Pancreas (tissue), 10 donors: Measurements from ENCODE around the gene CAPZA1. TPM values are rescaled to one million over a fixed set of nuclear protein-coding genes. Genes with fewer than 3 reads are reported as not detected.

Experiments
- ATAC-seq, 4 donors: fragments of 200-7000 bp; cut with Tn5 transposase; one replicate each; pipeline versions ENCODE4 v1.8.0 to v1.9.1; 2020; ENCODE audit warnings: mild to moderate bottlenecking in 4 of 4, moderate library complexity in 4 of 4
- DNase-seq, 6 donors: peaks; one replicate each; pipeline ENCODE4 v3.0.0-alpha.2; 2020
- FAIRE-seq: peaks from 2 replicates; lab custom pipeline; 2012; peaks lifted over from hg19 to GRCh38; lab: Jason Lieb, UNC
- H3K27ac ChIP-seq, 4 donors: fragments of 200-600 bp; sonication (generic); 1 replicate in 3 of 4; 2 replicates in 1 of 4; pipeline versions ENCODE4 v1.5.0 to v1.8.0; 2020
- H3K27me3 ChIP-seq, 4 donors: fragments of 200-600 bp; one replicate each; pipeline ENCODE4 v1.8.0; 2021
- H3K36me3 ChIP-seq, 3 donors: fragments of 200-600 bp; sonication (generic) in 1 of 3; one replicate each; pipeline versions ENCODE4 v1.5.0 to v1.8.0; 2020 to 2021
- H3K4me1 ChIP-seq, 3 donors: fragments of 200-600 bp; one replicate each; pipeline ENCODE4 v1.8.0; 2021
- H3K4me3 ChIP-seq, 4 donors: fragments of 200-600 bp; sonication (generic) in 2 of 4; one replicate each; pipeline versions ENCODE4 v1.5.0 to v1.8.0; 2020 to 2021
- H3K9me3 ChIP-seq, 4 donors: fragments of 200-600 bp; one replicate each; pipeline ENCODE4 v1.8.0; 2021
- WGBS, 2 donors: extraction: QIAGEN DNeasy Blood & Tissue Kit; methylation state at CpG; one replicate each; pipeline ENCODE4 v1.1.7; 2013; 5-methylcytosine and 5-hydroxymethylcytosine counted together
- intact Hi-C, 3 donors: fragments of 100-400 bp; cut with DNase I; formaldehyde crosslinking; loops; one replicate each; pipeline versions ENCODE4 v1.11.1 to v1.14.2; 2022
- polyA plus RNA-seq, 2 donors: library from polyadenylated mRNA; stranded (reverse); fragments of 200-250 nt; gene quantifications; one replicate each; pipeline ENCODE4 v1.2.3, GENCODE V29; 2013
- total RNA-seq, 6 donors: library from RNA; stranded (reverse); fragmentation: NEBNext Ultra II Directional in 4 of 6; extraction: Animal tissue kit (Norgen Biotek cat#: 25700) in 4 of 6; gene quantifications; one replicate each; pipeline versions ENCODE4 v1.2.1 to v1.2.4, GENCODE V29; 2021 to 2023
- TF ChIP-seq, protein P1 (sequence below), 4 donors: fragments of 200-600 bp; sonication (generic) in 3 of 4; IDR thresholded peaks; one replicate each; pipeline versions ENCODE4 v1.5.0 to v1.8.0; 2021; ENCODE audit warnings: antibody characterized with exemption in 4 of 4
- donor health status: healthy with polysubstance abuse.
- donor health status: DM: no; HTN: no; CAD: no; lungs with moderate emphysema.
- donor health status: DM: no; HTN: no; CAD: no.
- donor health status: control.
- donor health status: control.
- donor health status: Bipolar disorder and iron deficiency.
- donor health status: DM: yes; HTN: yes; CAD: no.
- donor health status: DM: no; HTN: no; CAD: no.
- donor health status: DM: no; HTN: no; CAD: no.
- donor health status: DM: yes; HTN: yes; CAD: no.

Gene CAPZA1
- total and polyA plus RNA-seq, 8 donors: 27.2 to 60.5 (median 31.6) TPM

DNA sequence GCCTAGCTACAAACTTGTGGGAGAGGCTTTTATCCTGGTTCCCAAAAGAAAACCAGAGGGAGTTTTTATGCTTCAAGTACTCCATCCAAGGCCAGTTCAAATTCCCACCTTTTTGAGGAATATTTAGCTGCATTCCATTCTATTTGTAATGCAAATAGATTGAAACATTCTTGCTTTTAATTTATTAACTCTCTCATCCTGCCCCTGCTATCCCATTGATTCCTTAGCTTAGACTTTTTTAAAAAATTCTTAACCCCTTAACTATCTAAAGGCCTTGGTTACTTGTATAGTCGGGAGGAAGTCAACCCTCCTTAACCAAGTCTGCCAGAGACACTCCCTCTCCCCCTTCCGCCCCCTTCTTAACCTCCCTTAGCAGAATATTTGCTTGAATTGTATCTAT lies 52.4 kb downstream of the CAPZA1 start:
- no peak for DNase-seq
- intact Hi-C loops: no loop called here
- Histone ChIP-seq H3K4me3 (no peak overlapping the region), H3K27me3 (no peaks in the 10 kb centered on the region), H3K4me1 (peaks cover 0 to 8% (median 5%) of the 10 kb centered on the region in 3 donors), H3K36me3 (peaks cover 0 to 20% (median 0%) of the 10 kb centered on the region in 3 donors), H3K27ac (no peak overlapping the region), H3K9me3 (no peaks in the 10 kb centered on the region)
- 80 to 87% methylated on average over 2 of the region's 2 CpGs for WGBS, 2 donors
- ATAC-seq: no peak
- FAIRE-seq: no peak
- TF ChIP-seq, protein P1, sequence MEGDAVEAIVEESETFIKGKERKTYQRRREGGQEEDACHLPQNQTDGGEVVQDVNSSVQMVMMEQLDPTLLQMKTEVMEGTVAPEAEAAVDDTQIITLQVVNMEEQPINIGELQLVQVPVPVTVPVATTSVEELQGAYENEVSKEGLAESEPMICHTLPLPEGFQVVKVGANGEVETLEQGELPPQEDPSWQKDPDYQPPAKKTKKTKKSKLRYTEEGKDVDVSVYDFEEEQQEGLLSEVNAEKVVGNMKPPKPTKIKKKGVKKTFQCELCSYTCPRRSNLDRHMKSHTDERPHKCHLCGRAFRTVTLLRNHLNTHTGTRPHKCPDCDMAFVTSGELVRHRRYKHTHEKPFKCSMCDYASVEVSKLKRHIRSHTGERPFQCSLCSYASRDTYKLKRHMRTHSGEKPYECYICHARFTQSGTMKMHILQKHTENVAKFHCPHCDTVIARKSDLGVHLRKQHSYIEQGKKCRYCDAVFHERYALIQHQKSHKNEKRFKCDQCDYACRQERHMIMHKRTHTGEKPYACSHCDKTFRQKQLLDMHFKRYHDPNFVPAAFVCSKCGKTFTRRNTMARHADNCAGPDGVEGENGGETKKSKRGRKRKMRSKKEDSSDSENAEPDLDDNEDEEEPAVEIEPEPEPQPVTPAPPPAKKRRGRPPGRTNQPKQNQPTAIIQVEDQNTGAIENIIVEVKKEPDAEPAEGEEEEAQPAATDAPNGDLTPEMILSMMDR (IDR thresholded peaks at IDR 0.05): no peak

DNA sequence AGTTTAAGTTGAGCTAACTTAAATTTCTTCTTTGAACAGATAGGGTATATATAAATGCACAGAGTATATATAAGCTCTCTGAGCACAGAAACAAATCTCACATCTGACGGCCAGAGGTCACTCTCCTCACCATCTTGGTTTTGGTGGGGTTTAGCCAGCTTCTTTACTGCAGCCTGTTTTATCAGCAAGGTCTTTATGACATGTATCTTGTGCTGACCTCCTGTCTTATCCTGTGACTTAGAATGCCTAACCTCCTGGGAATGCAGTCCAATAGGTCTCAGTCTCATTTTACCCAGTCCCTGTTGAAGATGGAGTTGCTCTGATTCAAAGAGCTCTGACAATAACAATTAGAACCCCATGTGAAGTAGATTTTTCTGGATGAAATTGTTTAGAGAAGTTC lies 53.2 kb downstream of the CAPZA1 start:
- intact Hi-C loops: no loop called here
- ATAC-seq (no peak), DNase-seq (no peak), FAIRE-seq (no peak)
- Histone ChIP-seq H3K4me1 (peaks cover 0 to 8% (median 5%) of the 10 kb centered on the region in 3 donors), H3K27ac (no peak overlapping the region), H3K4me3 (no peak overlapping the region), H3K36me3 (peaks cover 0 to 12% (median 0%) of the 10 kb centered on the region in 3 donors), H3K27me3 (no peaks in the 10 kb centered on the region), H3K9me3 (no peaks in the 10 kb centered on the region)
- WGBS, 2 donors: 89 to 93% methylated on average over 1 of the region's 1 CpG
- TF ChIP-seq, protein P1 (IDR thresholded peaks at IDR 0.05): no peak

DNA sequence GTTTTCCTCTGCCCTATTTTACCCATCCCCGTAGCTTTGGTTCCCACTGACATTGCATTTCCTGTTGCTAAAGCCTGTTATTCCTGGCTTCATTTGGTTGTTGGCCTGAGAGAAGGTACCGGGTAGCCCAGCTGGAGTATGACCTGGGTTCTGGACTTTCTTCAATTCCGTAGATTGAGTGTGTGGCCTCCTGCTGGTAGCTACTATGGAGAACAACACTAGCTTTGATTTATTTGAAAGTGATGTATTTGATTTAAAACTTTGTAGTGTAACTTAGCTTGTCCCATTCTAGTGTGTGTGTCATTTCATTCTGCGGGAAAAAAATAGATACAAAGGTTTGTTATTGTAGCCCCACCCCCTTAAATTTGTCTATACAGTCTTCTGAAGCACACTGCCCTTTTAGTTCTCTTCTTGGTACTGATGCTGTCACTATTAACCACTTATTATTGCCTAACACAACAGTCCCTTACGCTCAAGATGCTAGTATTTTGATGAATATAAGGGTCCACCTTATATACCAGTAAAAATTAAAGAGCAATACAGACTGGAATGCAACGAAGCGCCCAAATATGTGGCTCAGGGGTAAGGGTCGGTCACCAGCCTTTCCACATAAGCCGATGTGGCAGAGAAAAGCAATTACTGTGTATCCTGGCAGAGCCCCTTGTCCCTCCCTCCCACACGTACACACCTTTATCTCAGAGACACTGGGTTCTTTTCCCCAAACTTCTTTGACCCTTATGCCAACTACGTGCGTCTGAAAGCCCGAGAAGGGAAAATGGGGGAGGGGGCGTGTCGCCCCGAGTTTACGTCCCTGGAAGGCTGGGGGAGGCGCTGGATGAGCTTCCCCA lies 54.2 kb downstream of the CAPZA1 start:
- Histone ChIP-seq H3K27me3 (no peaks in the 10 kb centered on the region), H3K4me1 (peaks cover 0 to 8% (median 5%) of the 10 kb centered on the region in 3 donors), H3K27ac (peak overlapping the region; percentile 71 to 93 (median 76)), H3K4me3 (peak overlapping the region; percentile 63 to 94 (median 78)), H3K9me3 (no peaks in the 10 kb centered on the region), H3K36me3 (peaks cover 0 to 5% (median 0%) of the 10 kb centered on the region in 3 donors)
- peak in 4 of 6 donors; percentile 27 to 70 (median 48) for DNase-seq
- TF ChIP-seq, protein P1 (IDR thresholded peaks at IDR 0.05): peak in 2 of 4 donors; percentile 10 to 37
- peak; percentile 64 to 73 (median 70) for ATAC-seq
- WGBS, 2 donors: 1 to 3% methylated on average over 18 of the region's 18 CpGs
- intact Hi-C loops: no loop called here
- no peak for FAIRE-seq

- intact Hi-C loops: no loop called here
- H3K27ac ChIP-seq: peak within 1 kb of the TSS; percentile 71 to 93 (median 76)
- FAIRE-seq (no peak), DNase-seq (peak; percentile 64 to 88 (median 72)), ATAC-seq (peak; percentile 72 to 83 (median 78))
- H3K36me3 ChIP-seq: peaks cover 0 to 4% (median 0%) of the 10 kb centered on the region in 3 donors
- H3K27me3 ChIP-seq: no peaks in the 10 kb centered on the region
- no peaks in the 10 kb centered on the region for H3K9me3 ChIP-seq
- 0% methylated on average over 28 to 30 of the region's 30 CpGs for WGBS, 2 donors
- TF ChIP-seq, protein P1 (IDR thresholded peaks at IDR 0.05): no peak
- H3K4me1 ChIP-seq: peaks cover 0 to 8% (median 5%) of the 10 kb centered on the region in 3 donors
- peak within 1 kb of the TSS; percentile 63 to 94 (median 78) for H3K4me3 ChIP-seq
Observed at GRCh38 chr1:112674440-112674985, 54.9 kb downstream of the CAPZA1 start, which contains the start of gene MOV10. Gene MOV10 (plus strand): TSS chr1:112674659. CDS start chr1:112674913, 254 bp downstream.
